GM19397 (cell line): ENCODE measurements around the gene TBCB.
"Not testable (repeated sequence)": the region's sequence is repeated elsewhere in the genome, so short reads cannot be mapped to it uniquely, and the experiment has no call there.

Experiments
- ATAC-seq: cut with Tn5 transposase; IDR thresholded peaks from one replicate; pipeline ENCODE4 v1.9.1; 2021; ENCODE audit warnings: mild to moderate bottlenecking, moderate library complexity; ENCODE audit not compliant: unreplicated experiment

The TBCB gene

GRCh38 chr19:36101550-36102327, 13.5 kb upstream of the TBCB start:
- no peak for ATAC-seq

GRCh38 chr19:36103040-36103626, 12.1 kb upstream of the TBCB start:
- no peak for ATAC-seq

DNA sequence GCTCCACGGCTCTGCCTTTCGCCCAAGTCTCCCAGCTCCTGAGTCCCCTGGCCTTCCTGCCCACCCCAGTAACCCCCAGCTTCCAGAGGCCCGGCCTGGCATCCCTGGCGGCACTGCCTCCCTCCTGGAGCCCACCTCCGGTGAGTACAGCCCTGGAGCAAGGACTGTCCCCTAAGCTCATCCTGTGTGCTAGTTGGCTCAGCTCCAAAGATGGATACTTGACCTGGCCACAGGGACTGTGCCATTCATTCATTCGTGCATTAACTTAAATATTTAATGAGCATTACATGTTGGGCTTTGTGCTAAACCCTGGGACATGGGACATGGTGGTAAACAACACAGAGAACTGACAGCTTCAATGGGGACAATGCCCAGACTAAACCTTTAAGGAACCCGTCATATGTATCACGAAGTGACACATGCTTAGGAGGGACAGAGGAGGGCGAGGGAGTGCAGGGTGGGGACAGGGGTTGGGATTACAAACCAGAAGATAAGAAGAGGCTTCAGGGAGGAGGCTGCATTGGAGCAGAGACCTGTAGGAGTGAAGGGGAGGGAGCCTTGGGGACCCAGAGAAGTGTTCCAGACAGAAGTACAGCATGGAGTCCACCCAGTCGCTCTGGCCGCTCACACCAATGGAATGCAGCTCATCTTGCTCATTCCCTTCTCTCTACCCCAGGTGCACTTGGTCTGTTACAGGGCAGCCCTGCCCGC, 11.3 kb upstream of the TBCB start:
- no peak for ATAC-seq

- ATAC-seq, result no peak
Observed at GRCh38 chr19:36106441-36106840, 8.8 kb upstream of the TBCB start.

- ATAC-seq, result no peak
Observed at GRCh38 chr19:36106991-36107390, 8.3 kb upstream of the TBCB start.

DNA sequence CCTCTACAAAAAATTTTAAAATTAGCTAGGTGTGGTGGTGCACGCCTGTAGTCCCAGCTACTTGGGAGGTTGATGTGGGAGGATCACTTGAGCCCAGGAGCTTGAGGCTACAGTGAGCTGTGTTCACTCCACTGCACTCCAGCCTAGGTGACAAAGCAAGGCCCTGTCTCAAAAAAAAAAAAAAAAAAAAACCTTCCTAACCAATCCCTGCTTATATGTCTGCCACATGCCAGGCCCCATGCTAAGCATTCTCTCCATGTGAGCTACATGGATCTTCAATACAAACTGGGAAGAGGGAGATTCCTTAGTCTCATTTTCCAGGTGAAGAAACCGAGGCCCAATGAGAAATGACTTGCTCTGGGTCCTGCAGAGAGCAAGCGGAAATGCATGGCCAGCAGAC, 6.6 kb upstream of the TBCB start:
- no peak for ATAC-seq

- no peak for ATAC-seq
Observed at GRCh38 chr19:36110487-36111199, 4.6 kb upstream of the TBCB start, which contains the start of gene OVOL3. Gene OVOL3 (plus strand): TSS chr19:36111143. CDS start chr19:36111203, 60 bp downstream.

DNA sequence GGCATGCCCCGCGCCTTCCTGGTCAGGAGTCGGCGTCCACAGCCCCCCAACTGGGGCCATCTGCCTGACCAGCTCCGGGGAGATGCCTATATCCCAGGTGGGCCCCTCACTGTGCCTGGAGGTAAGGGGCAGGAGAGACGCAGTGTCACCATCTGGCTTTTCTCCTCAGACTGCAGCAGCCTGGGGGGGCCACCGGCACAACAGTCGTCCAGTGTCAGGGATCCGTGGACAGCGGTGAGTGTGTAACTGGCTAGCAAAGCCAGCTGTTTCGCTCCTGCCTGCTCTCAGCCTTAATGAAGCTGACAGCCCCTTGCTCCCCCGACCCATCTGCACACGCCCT, 4.1 kb upstream of the TBCB start:
- ATAC-seq, result no peak

DNA sequence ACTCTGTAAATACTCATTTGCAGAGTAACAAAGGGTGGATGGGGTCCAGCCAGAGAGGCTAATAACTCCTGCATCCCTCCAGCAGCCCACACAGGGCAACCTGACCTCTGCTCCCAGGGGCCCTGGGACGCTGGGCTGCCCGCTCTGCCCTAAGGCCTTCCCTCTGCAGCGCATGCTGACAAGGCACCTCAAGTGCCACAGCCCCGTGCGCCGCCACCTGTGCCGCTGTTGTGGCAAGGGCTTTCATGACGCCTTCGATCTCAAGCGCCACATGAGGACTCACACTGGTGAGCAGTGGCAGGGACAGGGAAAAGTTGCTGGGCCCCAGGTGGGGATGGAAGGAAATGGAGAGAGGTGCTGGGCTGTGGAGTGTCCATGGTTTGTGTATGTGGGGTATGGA, 2.6 kb upstream of the TBCB start:
- no peak for ATAC-seq

- no peak for ATAC-seq
Observed at GRCh38 chr19:36113425-36113824, 1.8 kb upstream of the TBCB start.

- ATAC-seq, result no peak
Observed at GRCh38 chr19:36113894-36114720, 1.2 kb upstream of the TBCB start.

DNA sequence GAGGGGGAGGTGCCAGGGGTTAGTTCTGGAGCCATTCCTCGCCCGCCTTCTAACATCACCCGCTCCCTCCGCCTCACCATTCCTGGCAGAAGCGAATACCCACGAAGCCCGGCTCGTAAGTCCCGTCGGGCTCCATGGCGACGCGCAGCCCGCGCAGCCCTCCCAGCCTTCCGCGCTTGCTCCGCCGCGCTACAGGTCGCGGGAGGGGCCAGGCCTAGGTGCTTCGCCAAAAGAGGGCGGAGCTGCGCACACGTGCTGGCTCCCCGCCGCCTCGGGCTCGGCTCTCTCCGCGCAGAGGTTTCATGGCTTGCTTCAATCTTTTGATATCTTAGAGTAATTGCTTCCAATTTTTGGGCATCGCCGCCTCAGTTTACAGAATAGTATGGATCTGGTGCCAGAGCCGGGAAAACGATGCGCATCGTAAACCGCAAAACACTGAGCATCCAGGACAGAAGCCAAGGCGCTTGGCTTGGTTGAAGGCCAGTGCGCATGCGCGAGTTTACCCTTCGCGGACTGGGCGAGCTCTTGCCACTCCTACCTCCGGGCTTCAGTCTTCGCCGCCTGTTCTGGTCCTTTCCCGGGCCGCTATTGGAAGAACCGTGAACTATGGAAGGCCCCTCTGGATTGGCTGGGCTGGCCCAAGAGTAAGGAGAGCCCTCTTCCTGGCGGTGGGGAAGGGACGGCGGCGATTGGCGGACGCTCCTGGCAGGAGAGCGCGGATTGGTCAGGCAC, 381 bp upstream of the TBCB start, which contains the start of gene POLR2I:
Gene POLR2I, minus strand, starts transcription at position 155 of the 732 bp plus-strand sequence. Its CDS starts 19 bp downstream, at position 136.
- peak; percentile 83 for ATAC-seq

GRCh38 chr19:36116344-36116637, 1.0 kb downstream of the TBCB start:
- ATAC-seq, result no peak

GRCh38 chr19:36120092-36120983, 5.1 kb downstream of the TBCB start:
- no peak for ATAC-seq

GRCh38 chr19:36120984-36121358, 5.7 kb downstream of the TBCB start:
- ATAC-seq, result no peak

GRCh38 chr19:36121486-36122124, 6.3 kb downstream of the TBCB start:
- ATAC-seq, result no peak

DNA sequence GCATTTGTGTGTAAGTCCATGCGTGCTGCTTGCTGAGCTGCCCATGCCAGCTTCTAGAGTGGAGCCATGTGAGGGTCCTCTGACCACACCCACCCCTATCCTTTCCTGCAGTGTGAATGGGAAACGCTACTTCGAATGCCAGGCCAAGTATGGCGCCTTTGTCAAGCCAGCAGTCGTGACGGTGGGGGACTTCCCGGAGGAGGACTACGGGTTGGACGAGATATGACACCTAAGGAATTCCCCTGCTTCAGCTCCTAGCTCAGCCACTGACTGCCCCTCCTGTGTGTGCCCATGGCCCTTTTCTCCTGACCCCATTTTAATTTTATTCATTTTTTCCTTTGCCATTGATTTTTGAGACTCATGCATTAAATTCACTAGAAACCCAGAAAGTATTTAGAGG, 10.3 kb downstream of the TBCB start:
- no peak for ATAC-seq

DNA sequence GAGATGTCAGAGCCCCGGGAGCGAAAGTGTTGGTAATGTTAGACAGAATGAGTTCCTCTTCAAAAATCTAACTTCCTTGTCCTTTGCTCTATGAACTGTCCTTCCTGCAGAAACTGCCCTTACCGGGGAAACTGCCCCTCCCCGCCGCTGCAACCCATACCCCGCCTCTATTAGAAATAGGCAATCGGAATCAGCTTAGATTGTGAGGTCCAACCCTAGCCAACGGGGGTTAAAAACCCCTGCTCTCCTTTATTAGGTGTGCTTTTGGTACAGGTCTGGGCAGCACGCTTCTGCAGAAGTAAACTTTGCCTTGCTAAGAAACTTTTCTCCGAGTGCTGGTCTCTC, 13.1 kb downstream of the TBCB start:
- no peak for ATAC-seq

- ATAC-seq, result not testable (repeated sequence)
Observed at GRCh38 chr19:36131221-36131620, 16.0 kb downstream of the TBCB start.
